CD4-positive, alpha-beta T cell treated with Interleukin-21 for 1 hour (primary cell): ENCODE measurements around the gene BNIP1.
A peak's percentile ranks its signal among the peaks of the same experiment; 100 is the strongest.

Source experiments
- DNase-seq: peaks from one replicate; pipeline ENCODE4 v3.0.0-alpha.2; 2020

The BNIP1 gene

GRCh38 chr5:173172166-173172565 is 27.8 kb downstream of the BNIP1 start:
- no peak for DNase-seq

- no peak for DNase-seq
These were observed 31.2 kb downstream of the BNIP1 start for GRCh38 chr5:173175523-173175922.

- no peak for DNase-seq
These were observed 34.1 kb downstream of the BNIP1 start for GRCh38 chr5:173178369-173178910.

- no peak for DNase-seq
These were observed 36.0 kb downstream of the BNIP1 start for GRCh38 chr5:173180331-173180730.

- peak; percentile 11 for DNase-seq
These were observed 42.9 kb downstream of the BNIP1 start for GRCh38 chr5:173187054-173187743.

- no peak for DNase-seq
These were observed 43.9 kb downstream of the BNIP1 start for GRCh38 chr5:173188280-173188679.

GRCh38 chr5:173191015-173191414 is 46.7 kb downstream of the BNIP1 start:
- no peak for DNase-seq

- no peak for DNase-seq
These were observed 47.2 kb downstream of the BNIP1 start for GRCh38 chr5:173191561-173191960.

- no peak for DNase-seq
These were observed 48.2 kb downstream of the BNIP1 start for GRCh38 chr5:173192561-173192960.

- DNase-seq = no peak
These were observed 52.0 kb downstream of the BNIP1 start for GRCh38 chr5:173196133-173196952.

- DNase-seq = no peak
These were observed 53.1 kb downstream of the BNIP1 start for GRCh38 chr5:173197375-173197891.

- DNase-seq = no peak
These were observed 53.7 kb downstream of the BNIP1 start for GRCh38 chr5:173198049-173198448.

- no peak for DNase-seq
These were observed 56.0 kb downstream of the BNIP1 start for GRCh38 chr5:173200356-173200755.

- DNase-seq = no peak
These were observed 57.4 kb downstream of the BNIP1 start for GRCh38 chr5:173201636-173202265.

- no peak for DNase-seq
These were observed 58.0 kb downstream of the BNIP1 start for GRCh38 chr5:173202266-173202875.

GRCh38 chr5:173204185-173204979 is 60.1 kb downstream of the BNIP1 start:
- DNase-seq = peak; percentile 54

- DNase-seq = no peak
These were observed 61.6 kb downstream of the BNIP1 start for GRCh38 chr5:173205916-173206315.

- DNase-seq = no peak
These were observed 64.0 kb downstream of the BNIP1 start for GRCh38 chr5:173208296-173208695.

GRCh38 chr5:173210877-173211276 is 66.5 kb downstream of the BNIP1 start:
- no peak for DNase-seq

GRCh38 chr5:173211284-173211683 is 67.0 kb downstream of the BNIP1 start:
- no peak for DNase-seq

GRCh38 chr5:173213236-173213933 is 69.1 kb downstream of the BNIP1 start:
- DNase-seq = no peak
